Measurements from ENCODE around the gene SLC29A3.
"Not testable (repeated sequence)": the region's sequence is repeated elsewhere in the genome, so short reads cannot be mapped to it uniquely, and the experiment has no call there.

Gene SLC29A3

GRCh38 chr10:71319042-71319799, at the start of gene SLC29A3:
Gene SLC29A3 (plus strand): TSS chr10:71319259. CDS start chr10:71319310, 51 bp downstream.
- peak; percentile 68 to 73 for DNase-seq (ENCODE audit: low read depth in 2 of 2)

DNA sequence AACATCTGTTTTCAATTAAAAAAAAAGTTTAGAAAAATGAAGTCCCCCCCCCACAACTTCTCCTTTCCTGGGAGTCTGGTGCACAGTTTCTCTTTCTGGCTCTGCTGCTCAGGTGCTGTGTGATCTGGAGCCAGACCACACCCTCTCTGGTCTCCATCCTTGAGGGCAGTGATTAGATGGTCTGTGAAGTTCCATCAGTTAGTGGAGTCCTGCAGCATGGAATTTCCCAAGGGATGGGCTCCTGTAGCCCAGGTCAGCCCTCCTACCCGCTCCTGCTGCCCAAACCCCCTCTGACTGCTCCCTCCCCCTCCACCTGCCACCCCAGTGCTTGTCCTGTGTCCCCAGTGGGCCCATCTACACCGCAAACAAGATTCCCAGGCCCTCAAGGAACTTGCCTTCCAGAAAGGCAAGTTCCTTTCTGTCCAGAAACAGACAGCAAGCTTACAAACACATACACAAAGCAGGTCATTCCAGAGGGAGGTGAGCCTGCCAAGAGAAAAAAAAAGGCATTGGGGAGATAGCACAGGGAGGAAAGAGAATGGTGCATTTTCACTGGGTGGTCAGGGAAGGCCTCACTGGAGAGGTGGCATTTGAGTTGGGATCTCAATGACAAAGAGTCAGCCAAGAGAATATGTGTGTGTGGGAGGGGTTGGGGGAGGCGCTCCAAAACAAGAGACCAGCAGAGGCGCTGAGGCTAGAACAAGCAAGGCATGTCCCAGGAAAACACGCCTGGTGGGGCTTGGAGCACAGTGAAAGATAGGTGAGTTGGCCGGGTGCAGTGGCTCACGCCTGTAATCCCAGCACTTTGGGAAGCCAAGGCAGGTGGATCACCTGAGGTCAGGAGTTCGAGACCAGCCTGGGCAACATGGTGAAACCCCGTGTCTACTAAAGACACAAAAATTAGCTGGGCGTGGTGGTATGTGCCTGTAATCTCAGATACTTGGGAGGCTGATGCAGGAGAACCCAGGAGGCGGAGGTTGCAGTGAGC, 49.5 kb upstream of the SLC29A3 start:
- no peak for DNase-seq (ENCODE audit: low read depth in 2 of 2)

- DNase-seq (ENCODE audit: low read depth in 2 of 2): no peak
Observed at GRCh38 chr10:71270301-71271220, 48.5 kb upstream of the SLC29A3 start.

GRCh38 chr10:71271662-71272055, 47.4 kb upstream of the SLC29A3 start:
- DNase-seq (ENCODE audit: low read depth in 2 of 2): no peak

- DNase-seq (ENCODE audit: low read depth in 2 of 2): no peak
Observed at GRCh38 chr10:71272056-71272771, 46.8 kb upstream of the SLC29A3 start.

DNA sequence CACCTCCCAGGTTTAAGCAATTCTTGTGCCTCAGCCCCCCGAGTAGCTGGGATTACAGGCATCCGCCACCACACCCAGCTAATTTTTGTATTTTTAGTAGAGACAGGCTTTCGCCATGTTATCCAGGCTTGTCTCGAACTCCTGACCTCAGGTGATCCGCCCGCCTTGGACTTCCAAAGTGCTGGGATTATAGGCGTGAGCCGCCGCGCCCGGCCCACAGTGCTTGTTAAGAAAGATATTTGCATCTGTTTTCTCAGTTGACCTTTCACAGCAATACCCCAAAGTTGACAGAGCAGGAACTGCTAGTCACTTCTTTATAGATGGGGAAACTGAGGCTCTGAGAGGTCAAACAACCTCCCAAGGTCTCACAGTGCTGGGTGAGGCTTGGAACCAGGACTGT, 46.1 kb upstream of the SLC29A3 start:
- not testable (repeated sequence) for DNase-seq (ENCODE audit: low read depth in 2 of 2)

DNA sequence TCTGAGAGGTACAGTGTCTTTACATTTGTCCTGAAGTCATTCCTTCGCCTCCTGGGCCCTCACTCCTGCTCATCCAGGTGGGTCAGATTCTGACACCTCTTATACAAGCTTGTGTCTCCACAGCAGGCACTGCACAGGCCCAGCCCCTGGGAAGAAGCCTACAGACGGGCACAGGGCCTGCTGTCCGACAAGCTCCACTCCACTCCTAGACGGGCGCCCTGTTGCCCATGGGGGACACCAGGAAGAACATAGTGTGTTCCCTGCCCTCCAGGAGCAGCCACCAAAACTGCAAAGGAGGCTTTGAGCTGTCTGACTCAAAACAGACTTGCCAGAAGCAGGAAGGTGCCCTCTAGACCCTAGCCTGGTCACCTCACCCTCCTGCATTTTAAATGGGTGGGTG, 45.6 kb upstream of the SLC29A3 start:
- no peak for DNase-seq (ENCODE audit: low read depth in 2 of 2)

GRCh38 chr10:71274901-71275796, 43.9 kb upstream of the SLC29A3 start:
- DNase-seq (ENCODE audit: low read depth in 2 of 2): no peak

- DNase-seq (ENCODE audit: low read depth in 2 of 2): no peak
Observed at GRCh38 chr10:71276873-71277272, 42.2 kb upstream of the SLC29A3 start.

DNA sequence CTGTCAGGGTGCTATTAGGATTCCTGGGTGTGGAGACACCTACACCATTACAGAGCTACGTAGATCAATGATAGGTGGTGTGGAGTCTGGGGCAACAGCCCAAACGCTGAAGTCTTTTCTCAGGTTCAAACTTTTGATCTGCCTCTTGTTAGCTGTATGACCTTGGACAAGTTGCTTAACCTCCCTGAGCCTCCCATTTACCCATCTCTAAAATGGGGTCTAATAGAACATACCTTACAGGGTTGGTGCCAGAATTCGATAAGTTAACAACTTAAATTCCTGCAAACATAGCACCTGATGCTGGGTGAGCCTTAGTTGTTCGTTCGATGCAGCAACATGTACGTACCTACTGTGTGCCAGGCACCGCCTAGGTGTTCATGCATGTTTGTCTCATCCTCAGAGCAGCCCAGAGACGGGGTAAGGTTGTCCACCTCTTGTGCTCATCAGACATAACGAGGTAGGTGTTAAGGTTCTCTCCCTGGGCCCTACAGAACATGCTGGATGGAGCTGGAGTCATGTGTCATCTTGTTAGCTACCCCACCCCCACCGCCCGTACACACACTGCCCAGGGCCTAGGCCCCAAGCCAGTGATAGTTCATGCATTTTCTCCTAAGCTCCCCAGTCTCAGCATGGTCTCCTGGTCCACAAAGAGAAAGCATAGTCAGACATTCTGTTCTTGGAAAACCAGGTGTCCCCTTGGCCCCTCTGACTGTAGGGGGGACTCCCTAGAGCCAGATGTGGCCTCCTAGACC, 41.0 kb upstream of the SLC29A3 start:
- DNase-seq (ENCODE audit: low read depth in 2 of 2): no peak

DNA sequence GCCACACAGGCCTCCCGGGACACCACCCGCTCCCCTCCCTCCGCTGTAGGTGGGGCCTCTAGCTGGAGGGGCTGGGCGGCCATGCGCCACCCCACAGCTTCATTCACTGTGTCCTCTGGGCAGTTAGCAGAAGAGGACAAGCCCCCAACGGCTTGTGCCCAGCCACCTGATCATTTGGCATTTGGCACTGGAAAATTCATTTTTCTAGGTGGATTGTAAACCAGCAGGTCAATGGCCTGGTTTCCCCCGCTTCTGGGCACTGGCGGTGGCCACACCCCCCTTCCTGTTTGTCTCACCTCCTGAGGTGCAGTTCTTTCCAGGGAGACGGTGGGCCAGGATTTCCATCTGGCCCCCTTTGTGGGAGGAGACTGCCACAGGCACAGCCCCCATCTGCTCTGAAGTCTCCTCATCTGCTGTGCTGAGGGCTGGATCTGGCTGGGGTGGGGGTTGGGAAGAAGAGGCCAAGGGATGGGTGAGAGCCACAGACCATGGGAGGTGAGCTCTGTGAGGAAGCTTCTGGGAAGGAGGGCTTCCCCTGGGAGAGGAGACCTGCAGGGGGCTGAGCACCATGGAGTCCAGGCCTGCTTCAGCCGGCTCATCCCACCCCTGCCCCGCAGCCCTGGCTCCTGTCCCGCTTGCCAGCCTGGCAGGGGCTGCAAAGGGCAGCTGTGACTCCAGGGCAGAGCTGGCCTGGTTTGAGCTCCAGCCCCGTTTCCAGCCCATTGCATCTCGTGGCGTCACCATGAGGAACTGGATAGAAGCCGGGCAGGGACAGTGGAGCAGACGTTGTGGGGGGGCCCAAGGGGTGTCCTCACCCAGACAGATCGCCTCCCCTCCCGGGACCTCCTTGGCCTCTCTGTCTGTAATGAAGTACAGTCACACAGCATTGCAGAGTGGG, 40.1 kb upstream of the SLC29A3 start:
- DNase-seq (ENCODE audit: low read depth in 2 of 2): no peak

- no peak for DNase-seq (ENCODE audit: low read depth in 2 of 2)
Observed at GRCh38 chr10:71279590-71280170, 39.4 kb upstream of the SLC29A3 start.

DNA sequence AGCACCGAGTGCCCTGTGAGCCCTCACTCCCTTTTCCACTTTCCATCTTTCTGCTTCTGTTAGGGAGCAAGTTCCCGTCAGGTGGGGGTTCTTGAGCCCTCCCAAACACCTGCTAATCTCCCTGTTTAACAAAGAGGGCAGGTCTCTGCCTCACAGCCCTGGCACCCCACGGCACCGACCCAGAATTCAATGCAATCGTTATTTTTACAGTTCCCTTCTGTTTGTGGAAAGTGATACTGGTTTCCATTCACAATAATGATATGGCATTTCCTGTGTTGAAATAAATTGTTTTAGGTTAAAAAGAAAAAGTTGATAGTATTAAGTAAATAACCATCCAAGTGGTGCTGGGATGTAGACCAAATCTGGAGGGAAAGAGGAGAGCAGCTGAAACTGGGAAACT, 38.8 kb upstream of the SLC29A3 start:
- DNase-seq (ENCODE audit: low read depth in 2 of 2): no peak

DNA sequence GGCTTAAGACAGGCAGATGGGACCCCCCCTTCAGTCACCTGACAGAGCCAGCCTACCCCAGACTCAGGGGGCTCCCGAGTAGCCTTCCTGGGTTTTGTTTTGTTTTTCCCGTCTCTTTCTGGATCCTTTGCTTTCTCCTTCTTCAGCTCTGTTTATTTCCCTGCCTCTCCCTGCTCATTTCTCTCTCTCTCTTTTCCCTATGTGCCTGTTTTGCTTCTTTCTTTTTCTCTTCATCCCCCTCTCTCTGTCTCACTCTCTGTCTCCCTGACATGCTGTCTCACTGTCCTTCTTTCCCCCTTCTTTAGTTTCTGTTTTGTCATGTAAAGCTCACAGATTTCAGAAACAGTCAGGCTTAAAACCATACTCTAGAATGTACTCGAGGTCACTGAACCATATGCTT, 38.2 kb upstream of the SLC29A3 start:
- no peak for DNase-seq (ENCODE audit: low read depth in 2 of 2)

DNA sequence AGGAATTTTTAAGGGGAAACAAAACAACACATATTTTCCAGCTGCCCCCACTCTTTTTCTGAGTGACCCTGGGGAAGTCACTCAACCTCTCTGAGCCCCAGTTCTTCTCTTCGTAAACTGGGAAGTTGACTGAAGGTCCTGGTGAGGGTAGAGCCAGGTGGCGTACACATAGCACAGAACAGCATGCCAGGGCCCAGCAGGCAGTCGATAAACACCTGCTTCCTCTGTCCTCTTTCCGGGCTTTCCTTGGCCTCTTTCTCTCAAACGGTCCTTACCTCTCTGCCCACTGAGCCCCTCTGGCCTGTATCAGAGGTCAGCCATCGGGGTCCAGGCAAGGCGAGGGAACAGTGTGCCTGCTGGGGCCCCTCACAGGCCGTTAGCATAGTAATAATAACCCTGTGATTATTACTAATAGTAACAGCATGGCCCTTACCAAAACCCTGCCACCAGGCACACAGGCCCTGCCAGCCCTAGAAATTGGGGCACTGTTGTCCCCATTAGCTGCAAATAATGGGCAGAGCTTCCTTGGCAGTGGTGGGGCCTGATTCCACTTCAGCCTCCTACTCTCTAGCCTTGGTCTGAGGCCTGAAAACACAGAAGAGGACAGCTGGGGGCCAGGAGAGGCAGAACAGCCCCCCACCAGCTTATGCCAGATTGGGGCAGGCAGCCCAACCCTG, 37.3 kb upstream of the SLC29A3 start:
- no peak for DNase-seq (ENCODE audit: low read depth in 2 of 2)

DNA sequence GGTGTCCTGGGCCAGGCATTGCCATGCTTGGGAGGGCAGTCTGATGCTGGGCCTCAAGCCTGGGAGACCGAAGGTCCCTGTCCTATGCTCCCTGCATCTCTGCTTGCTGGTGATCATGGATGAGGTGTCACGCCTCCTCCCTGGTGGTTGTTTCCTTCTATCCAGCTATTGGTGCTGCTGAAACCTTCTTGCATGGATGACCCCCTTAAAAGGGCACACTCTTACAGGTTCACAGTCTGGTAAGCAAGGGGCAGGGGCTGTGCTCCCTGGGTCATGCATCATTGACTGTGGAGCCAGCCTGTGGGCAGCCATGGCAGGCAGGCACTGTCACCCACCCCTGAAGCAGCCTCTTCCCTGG, 36.8 kb upstream of the SLC29A3 start:
- DNase-seq (ENCODE audit: low read depth in 2 of 2): no peak

GRCh38 chr10:71283410-71283809, 35.6 kb upstream of the SLC29A3 start:
- no peak for DNase-seq (ENCODE audit: low read depth in 2 of 2)
